B cell (primary cell): ENCODE data around the gene PTPRG. TPM values are rescaled to one million over a fixed set of nuclear protein-coding genes. Genes with fewer than 3 reads are reported as not detected.

Experiments
- ATAC-seq: fragments of 200-7000 bp; cut with Tn5 transposase; one replicate; pipeline ENCODE4 v1.10.0; 2021; ENCODE audit warnings: low read depth, mild to moderate bottlenecking, moderate number of reproducible peaks, moderate library complexity
- CTCF ChIA-PET: fragments of 350-600 bp; sonication (Branson Sonifier 250); formaldehyde crosslinking; loops from one replicate; lab custom pipeline; 2021; ENCODE audit warnings: antibody characterized with exemption, inconsistent platforms; lab: Charles Lee
- POLR2A ChIA-PET: fragments of 350-600 bp; sonication (Branson Sonifier 250); formaldehyde crosslinking; loops from one replicate; lab custom pipeline; 2021; ENCODE audit warnings: antibody characterized with exemption; lab: Charles Lee
- DNase-seq: peaks from one replicate; pipeline ENCODE4 v3.0.0; 2013
- H2AFZ ChIP-seq: 2 replicates; pipeline ENCODE4 v1.6.1; 2012; ENCODE audit warnings: mild to moderate bottlenecking, low read depth, low read length; ENCODE audit not compliant: insufficient read depth, poor library complexity, severe bottlenecking
- H3K27ac ChIP-seq, 2 donors: 1 replicate in 1 of 2; 2 replicates in 1 of 2; pipeline ENCODE4 v1.5.1; 2012 to 2013; ENCODE audit warnings: low read length in 2 of 2, mild to moderate bottlenecking in 2 of 2, moderate library complexity in 1 of 2
- H3K27me3 ChIP-seq, 4 experiments: fragments of 200-600 bp in 1 of 4; sonication (generic) in 1 of 4; replicated peaks in 1 of 4; 1 replicate in 2 of 4; 2 replicates in 2 of 4; pipeline versions ENCODE4 v1.6.1 to v1.7.0; 2013 to 2016; ENCODE audit warnings: low read length in 3 of 4, mild to moderate bottlenecking in 2 of 4, mixed read lengths in 1 of 4, moderate library complexity in 1 of 4; ENCODE audit not compliant: insufficient read depth in 4 of 4, control insufficient read depth in 3 of 4; ENCODE audit errors: control extremely low read depth in 1 of 4
- H3K36me3 ChIP-seq, 2 experiments: replicated peaks in 1 of 2; 1 replicate in 1 of 2; 2 replicates in 1 of 2; pipeline versions ENCODE4 v1.6.1 to v1.7.1; 2013; ENCODE audit warnings: low read length in 1 of 2; ENCODE audit not compliant: insufficient read depth in 2 of 2, control insufficient read depth in 1 of 2; ENCODE audit errors: control extremely low read depth in 1 of 2, extremely low read depth in 1 of 2
- H3K4me1 ChIP-seq, 2 donors: fragments of 200-600 bp in 1 of 2; sonication (generic) in 1 of 2; 1 replicate in 1 of 2; 2 replicates in 1 of 2; pipeline versions ENCODE4 v1.5.1 to v1.6.1; 2013 to 2017; ENCODE audit warnings: low read length in 2 of 2; ENCODE audit not compliant: control insufficient read depth in 2 of 2, insufficient read depth in 2 of 2
- H3K4me2 ChIP-seq: replicated peaks from 2 replicates; pipeline ENCODE3; 2012; ENCODE audit warnings: mild to moderate bottlenecking, low read depth, low read length; ENCODE audit not compliant: poor library complexity, severe bottlenecking
- H3K4me3 ChIP-seq, 5 experiments: fragments of 200-600 bp in 1 of 5; sonication (generic) in 1 of 5; 1 replicate in 3 of 5; 2 replicates in 2 of 5; pipeline versions ENCODE4 v1.5.1 to v1.7.0; 2011 to 2016; ENCODE audit warnings: low read length in 4 of 5, mild to moderate bottlenecking in 4 of 5, low read depth in 2 of 5, control low read depth in 1 of 5, moderate library complexity in 1 of 5; ENCODE audit not compliant: insufficient read depth in 1 of 5; ENCODE audit errors: control extremely low read depth in 1 of 5, extremely low read depth in 1 of 5
- H3K79me2 ChIP-seq: fragments of 200-600 bp; sonication (generic); one replicate; pipeline ENCODE4 v1.6.0; 2016; ENCODE audit warnings: low read length; ENCODE audit not compliant: control insufficient read depth, insufficient read depth
- H3K9ac ChIP-seq: fragments of 200-600 bp; sonication (generic); 2 replicates; pipeline ENCODE4 v1.6.1; 2017; ENCODE audit warnings: mild to moderate bottlenecking, low read length, moderate library complexity
- H3K9me3 ChIP-seq, 3 donors: one replicate each; pipeline versions ENCODE4 v1.6.1 to v1.7.1; 2013; ENCODE audit warnings: low read length in 2 of 3; ENCODE audit not compliant: control insufficient read depth in 2 of 3, insufficient read depth in 1 of 3; ENCODE audit errors: control extremely low read depth in 1 of 3
- H4K20me1 ChIP-seq: 2 replicates; pipeline ENCODE4 v1.6.0; 2012; ENCODE audit warnings: mild to moderate bottlenecking, low read length; ENCODE audit not compliant: insufficient read depth, control insufficient read depth, poor library complexity, severe bottlenecking
- H3K27ac Mint-ChIP-seq: one replicate; pipeline ENCODE4 v1.8.0; 2021; ENCODE audit warnings: mixed read lengths
- H3K27me3 Mint-ChIP-seq: one replicate; pipeline ENCODE4 v1.8.0; 2021; ENCODE audit warnings: mixed read lengths
- H3K4me1 Mint-ChIP-seq: one replicate; pipeline ENCODE4 v1.8.0; 2021; ENCODE audit warnings: mixed read lengths
- H3K4me3 Mint-ChIP-seq: one replicate; pipeline ENCODE4 v1.8.0; 2021; ENCODE audit warnings: mixed read lengths
- H3K9me3 Mint-ChIP-seq: one replicate; pipeline ENCODE4 v1.8.0; 2022; ENCODE audit warnings: mixed read lengths; ENCODE audit not compliant: insufficient read depth
- EZH2 ChIP-seq: IDR thresholded peaks from 2 replicates; pipeline ENCODE4 v1.6.1; 2012; ENCODE audit warnings: borderline replicate concordance, low read depth, mild to moderate bottlenecking, moderate library complexity, low read length; ENCODE audit not compliant: insufficient read depth, poor library complexity, severe bottlenecking
- WGBS: methylation state at CpG from one replicate; pipeline ENCODE4 v1.1.5; 2013; ENCODE audit warnings: missing lambda C conversion rate; ENCODE audit not compliant: insufficient coverage; 5-methylcytosine and 5-hydroxymethylcytosine counted together
- intact Hi-C: fragments of 100-400 bp; cut with micrococcal nuclease; formaldehyde crosslinking; loops from one replicate; pipeline ENCODE4 v1.10.0; 2022
- polyA plus RNA-seq: library from polyadenylated mRNA; depleted of rRNA; stranded (reverse); fragments of >200 nt; gene quantifications from 2 replicates; pipeline ENCODE4 v1.2.3, GENCODE V29; 2012
- total RNA-seq, 2 donors: library from RNA; stranded (reverse); fragments of 120-200 nt in 1 of 2; gene quantifications; 1 replicate in 1 of 2; 2 replicates in 1 of 2; pipeline versions ENCODE4 v1.2.3 to v1.2.4, GENCODE V29; 2013 to 2022
- TF ChIP-seq, protein P1 (sequence below): fragments of 200-600 bp; IDR thresholded peaks from one replicate; pipeline ENCODE4 v1.8.0; 2022; ENCODE audit warnings: antibody characterized with exemption, mild to moderate bottlenecking

The PTPRG gene
- total and polyA plus RNA-seq, 2 donors (not counting 1 experiment from before 2014, with no cell fraction given), result 0.12 to 1.3 TPM

DNA sequence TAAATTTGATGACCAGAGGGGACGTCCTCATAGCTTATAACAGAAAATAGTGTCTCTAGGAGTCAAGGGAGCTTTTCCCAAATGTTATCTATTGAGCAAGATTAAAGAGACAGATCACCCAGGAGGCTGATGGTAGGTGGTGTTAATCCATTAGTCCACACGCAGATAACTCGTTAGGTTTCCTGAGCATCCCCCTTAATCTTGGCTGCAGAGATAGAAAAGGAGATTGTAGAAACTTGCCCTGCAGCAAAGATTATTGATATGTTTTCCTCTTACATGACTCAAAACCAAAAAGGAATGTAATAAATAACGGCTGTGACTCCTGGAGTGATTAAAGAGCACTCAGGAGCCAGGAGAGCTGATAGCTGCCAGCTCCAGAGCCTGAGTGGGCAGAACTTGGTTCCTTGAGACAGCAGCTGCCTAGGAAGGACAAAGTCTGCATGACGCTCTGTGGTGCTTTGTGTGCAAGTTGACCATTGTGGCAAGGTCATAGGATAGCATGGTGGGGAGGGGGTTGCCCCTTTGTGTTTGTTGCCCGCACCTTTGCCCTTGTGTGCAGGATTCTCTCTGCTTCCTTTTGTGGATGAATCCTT lies 234.8 kb downstream of the PTPRG start:
- no peaks in the 10 kb centered on the region for H3K27me3 ChIP-seq
- TF ChIP-seq, protein P1, sequence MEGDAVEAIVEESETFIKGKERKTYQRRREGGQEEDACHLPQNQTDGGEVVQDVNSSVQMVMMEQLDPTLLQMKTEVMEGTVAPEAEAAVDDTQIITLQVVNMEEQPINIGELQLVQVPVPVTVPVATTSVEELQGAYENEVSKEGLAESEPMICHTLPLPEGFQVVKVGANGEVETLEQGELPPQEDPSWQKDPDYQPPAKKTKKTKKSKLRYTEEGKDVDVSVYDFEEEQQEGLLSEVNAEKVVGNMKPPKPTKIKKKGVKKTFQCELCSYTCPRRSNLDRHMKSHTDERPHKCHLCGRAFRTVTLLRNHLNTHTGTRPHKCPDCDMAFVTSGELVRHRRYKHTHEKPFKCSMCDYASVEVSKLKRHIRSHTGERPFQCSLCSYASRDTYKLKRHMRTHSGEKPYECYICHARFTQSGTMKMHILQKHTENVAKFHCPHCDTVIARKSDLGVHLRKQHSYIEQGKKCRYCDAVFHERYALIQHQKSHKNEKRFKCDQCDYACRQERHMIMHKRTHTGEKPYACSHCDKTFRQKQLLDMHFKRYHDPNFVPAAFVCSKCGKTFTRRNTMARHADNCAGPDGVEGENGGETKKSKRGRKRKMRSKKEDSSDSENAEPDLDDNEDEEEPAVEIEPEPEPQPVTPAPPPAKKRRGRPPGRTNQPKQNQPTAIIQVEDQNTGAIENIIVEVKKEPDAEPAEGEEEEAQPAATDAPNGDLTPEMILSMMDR, result no peak
- TF ChIP-seq EZH2, result no peak
- H2AFZ ChIP-seq, result no peak overlapping the region
- ChIA-PET CTCF (no interaction called here), POLR2A (no interaction called here)
- Mint-ChIP-seq H3K9me3 (no peaks in the 10 kb centered on the region), H3K27me3 (no peaks in the 10 kb centered on the region), H3K4me3 (no peak overlapping the region), H3K27ac (no peak overlapping the region), H3K4me1 (no peaks in the 10 kb centered on the region)
- 84% methylated on average over 3 of the region's 6 CpGs for WGBS
- H3K9me3 ChIP-seq, result peaks cover 0 to 3% (median 0%) of the 10 kb centered on the region in 3 donors
- H3K27ac ChIP-seq, result no peak overlapping the region
- DNase-seq (no peak), ATAC-seq (no peak)
- H3K79me2 ChIP-seq, result no peaks in the 10 kb centered on the region
- H3K36me3 ChIP-seq, result no peaks in the 10 kb centered on the region
- intact Hi-C loops, result no loop called here
- no peaks in the 10 kb centered on the region for H4K20me1 ChIP-seq
- no peak overlapping the region for H3K4me2 ChIP-seq
- no peak overlapping the region for H3K9ac ChIP-seq
- H3K4me1 ChIP-seq, result no peaks in the 10 kb centered on the region
- no peak overlapping the region for H3K4me3 ChIP-seq

DNA sequence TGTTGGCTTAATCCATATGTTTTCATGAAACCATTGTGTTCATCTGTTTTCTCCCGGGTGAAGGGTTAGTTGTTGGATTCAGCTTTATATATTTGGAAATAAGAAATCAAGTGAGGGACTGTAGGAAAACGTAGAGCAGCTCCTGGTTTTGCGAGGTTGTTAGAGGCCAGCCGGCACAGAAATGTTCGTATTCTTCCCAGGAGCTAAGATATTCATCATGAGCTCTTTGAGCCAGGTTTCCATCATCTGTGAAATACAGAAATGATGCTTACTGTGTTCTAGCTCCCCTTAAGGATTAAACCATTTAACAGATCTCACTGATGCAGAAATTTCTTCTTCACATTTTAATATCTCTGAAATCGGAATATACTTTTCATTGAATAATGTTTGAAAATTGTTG lies 235.5 kb downstream of the PTPRG start:
- H2AFZ ChIP-seq, result no peak overlapping the region
- no peak overlapping the region for H3K27ac ChIP-seq
- H3K4me3 ChIP-seq, result no peak overlapping the region
- Mint-ChIP-seq H3K27ac (no peak overlapping the region), H3K4me1 (no peaks in the 10 kb centered on the region), H3K9me3 (no peaks in the 10 kb centered on the region), H3K27me3 (no peaks in the 10 kb centered on the region), H3K4me3 (no peak overlapping the region)
- ChIA-PET POLR2A (no interaction called here), CTCF (no interaction called here)
- H3K36me3 ChIP-seq, result no peaks in the 10 kb centered on the region
- DNase-seq (no peak), ATAC-seq (no peak)
- intact Hi-C loops, result no loop called here
- no peaks in the 10 kb centered on the region for H3K27me3 ChIP-seq
- H4K20me1 ChIP-seq, result no peaks in the 10 kb centered on the region
- no peak overlapping the region for H3K4me2 ChIP-seq
- no peak overlapping the region for H3K9ac ChIP-seq
- TF ChIP-seq, protein P1, result no peak
- TF ChIP-seq EZH2, result no peak
- WGBS, result 100% methylated on average over 4 of the region's 6 CpGs
- no peaks in the 10 kb centered on the region for H3K4me1 ChIP-seq
- H3K9me3 ChIP-seq, result peaks cover 0 to 3% (median 0%) of the 10 kb centered on the region in 3 donors
- H3K79me2 ChIP-seq, result no peaks in the 10 kb centered on the region
